Measurements from ENCODE around the gene ACVR1. TPM values are rescaled to one million over a fixed set of nuclear protein-coding genes. Genes with fewer than 3 reads are reported as not detected.
"Not testable (repeated sequence)": the region's sequence is repeated elsewhere in the genome, so short reads cannot be mapped to it uniquely, and the experiment has no call there.

ACVR1 gene
- total RNA-seq, 1 experiment from 2014 or later: 26.4 TPM

- ChIA-PET CTCF (no interaction called here), POLR2A (interaction anchor here (0.8 to 3.9 kb wide), 4 partner anchors 8 to 45 kb away, joined by 3 to 34 read pairs (median 4); partner anchors contain the start of gene ACVR1)
- intact Hi-C loops (cut with micrococcal nuclease): loop anchor here (2.0 kb wide), 1 partner anchor 45 kb away; no protein-coding TSS in a partner anchor
Observed at GRCh38 chr2:157830266-157830665, 45.9 kb downstream of the ACVR1 start.

DNA sequence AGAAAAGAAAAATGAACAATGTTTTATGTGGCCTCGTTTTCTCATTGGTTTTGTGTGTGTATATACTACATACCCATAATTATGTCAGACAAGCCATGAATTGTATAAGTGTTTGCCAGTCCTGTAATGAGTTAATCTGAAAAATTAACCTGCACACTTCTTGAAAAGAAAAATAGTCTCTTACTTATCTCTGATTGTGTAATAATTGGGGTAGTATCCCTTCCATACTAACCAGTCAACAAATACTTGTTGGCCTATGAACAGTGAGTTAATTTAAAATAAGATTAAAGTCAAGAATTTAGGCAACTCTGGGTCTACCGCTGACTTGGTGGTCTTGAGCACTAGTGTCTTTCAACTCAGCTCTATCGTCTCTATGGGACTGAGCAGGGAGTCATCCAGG, 48.8 kb downstream of the ACVR1 start:
- Mint-ChIP-seq H3K36me3 (ENCODE audit: insufficient read depth, unreplicated experiment) (peaks cover 28% of the 10 kb centered on the region), H3K27me3 (ENCODE audit: insufficient read depth, unreplicated experiment) (no peaks in the 10 kb centered on the region), H3K9me3 (ENCODE audit: unreplicated experiment) (no peaks in the 10 kb centered on the region), H3K27ac (ENCODE audit: low read depth, unreplicated experiment) (no peak overlapping the region), H3K4me1 (ENCODE audit: insufficient read depth, unreplicated experiment) (peaks cover 39% of the 10 kb centered on the region), H3K4me3 (ENCODE audit: unreplicated experiment) (no peak overlapping the region)
- ChIA-PET CTCF (no interaction called here), POLR2A (no interaction called here)
- DNase-seq (ENCODE audit: unreplicated experiment): no peak
- TF ChIP-seq, protein P1, sequence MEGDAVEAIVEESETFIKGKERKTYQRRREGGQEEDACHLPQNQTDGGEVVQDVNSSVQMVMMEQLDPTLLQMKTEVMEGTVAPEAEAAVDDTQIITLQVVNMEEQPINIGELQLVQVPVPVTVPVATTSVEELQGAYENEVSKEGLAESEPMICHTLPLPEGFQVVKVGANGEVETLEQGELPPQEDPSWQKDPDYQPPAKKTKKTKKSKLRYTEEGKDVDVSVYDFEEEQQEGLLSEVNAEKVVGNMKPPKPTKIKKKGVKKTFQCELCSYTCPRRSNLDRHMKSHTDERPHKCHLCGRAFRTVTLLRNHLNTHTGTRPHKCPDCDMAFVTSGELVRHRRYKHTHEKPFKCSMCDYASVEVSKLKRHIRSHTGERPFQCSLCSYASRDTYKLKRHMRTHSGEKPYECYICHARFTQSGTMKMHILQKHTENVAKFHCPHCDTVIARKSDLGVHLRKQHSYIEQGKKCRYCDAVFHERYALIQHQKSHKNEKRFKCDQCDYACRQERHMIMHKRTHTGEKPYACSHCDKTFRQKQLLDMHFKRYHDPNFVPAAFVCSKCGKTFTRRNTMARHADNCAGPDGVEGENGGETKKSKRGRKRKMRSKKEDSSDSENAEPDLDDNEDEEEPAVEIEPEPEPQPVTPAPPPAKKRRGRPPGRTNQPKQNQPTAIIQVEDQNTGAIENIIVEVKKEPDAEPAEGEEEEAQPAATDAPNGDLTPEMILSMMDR (IDR thresholded peaks at IDR 0.05; ENCODE audit: unreplicated experiment): no peak
- no TSS peak for BruUV-seq (replicated peaks)
- intact Hi-C loops (cut with micrococcal nuclease): no loop called here

More at GRCh38 chr2:157830266-157830665, 45.9 kb downstream of the ACVR1 start:
- no peak for DNase-seq (ENCODE audit: unreplicated experiment)
- H3K27me3 Mint-ChIP-seq (ENCODE audit: insufficient read depth, unreplicated experiment): no peaks in the 10 kb centered on the region
- TF ChIP-seq, protein P1 (IDR thresholded peaks at IDR 0.05; ENCODE audit: unreplicated experiment): no peak
- no peaks in the 10 kb centered on the region for H3K9me3 Mint-ChIP-seq (ENCODE audit: unreplicated experiment)
- peaks cover 21% of the 10 kb centered on the region for H3K36me3 Mint-ChIP-seq (ENCODE audit: insufficient read depth, unreplicated experiment)
- H3K4me3 Mint-ChIP-seq (ENCODE audit: unreplicated experiment): no peak overlapping the region
- peak overlapping the region; percentile 96 for H3K27ac Mint-ChIP-seq (ENCODE audit: low read depth, unreplicated experiment)
- peaks cover 30% of the 10 kb centered on the region for H3K4me1 Mint-ChIP-seq (ENCODE audit: insufficient read depth, unreplicated experiment)
- BruUV-seq (replicated peaks): no TSS peak

DNA sequence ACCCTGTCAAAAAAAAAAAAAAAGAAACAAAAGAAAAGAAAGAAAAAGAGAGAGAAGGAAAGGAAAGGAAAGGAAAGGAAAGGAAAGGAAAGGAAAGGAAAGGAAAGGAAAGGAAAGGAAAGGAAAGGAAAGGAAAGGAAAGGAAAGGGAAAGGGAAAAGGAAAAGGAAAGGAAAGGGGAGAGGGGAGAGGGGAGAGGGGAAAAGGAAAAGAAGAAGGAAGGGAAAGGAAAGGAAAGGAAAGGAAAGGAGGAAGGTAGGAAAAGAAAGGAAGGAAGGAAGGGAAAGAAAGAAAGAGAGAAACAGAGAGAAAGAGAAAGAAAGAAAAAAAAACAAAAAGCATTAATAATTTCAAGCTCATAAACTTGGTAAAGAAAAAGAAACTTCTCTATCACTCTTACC, 49.5 kb downstream of the ACVR1 start:
- DNase-seq (ENCODE audit: unreplicated experiment); H3K4me3 Mint-ChIP-seq (ENCODE audit: unreplicated experiment); POLR2A ChIA-PET; CTCF ChIA-PET; H3K27me3 Mint-ChIP-seq (ENCODE audit: insufficient read depth, unreplicated experiment); BruUV-seq (replicated peaks); intact Hi-C loops (cut with micrococcal nuclease); H3K9me3 Mint-ChIP-seq (ENCODE audit: unreplicated experiment): not testable (repeated sequence)
- H3K36me3 Mint-ChIP-seq (ENCODE audit: insufficient read depth, unreplicated experiment): peaks cover 28% of the 10 kb centered on the region
- peak overlapping the region; percentile 60 for H3K27ac Mint-ChIP-seq (ENCODE audit: low read depth, unreplicated experiment)
- H3K4me1 Mint-ChIP-seq (ENCODE audit: insufficient read depth, unreplicated experiment): peaks cover 34% of the 10 kb centered on the region

GRCh38 chr2:157825885-157826284, 50.2 kb downstream of the ACVR1 start:
- no TSS peak for BruUV-seq (replicated peaks)
- Mint-ChIP-seq H3K36me3 (ENCODE audit: insufficient read depth, unreplicated experiment) (peaks cover 28% of the 10 kb centered on the region), H3K27ac (ENCODE audit: low read depth, unreplicated experiment) (peak overlapping the region; percentile 60), H3K27me3 (ENCODE audit: insufficient read depth, unreplicated experiment) (no peaks in the 10 kb centered on the region), H3K4me3 (ENCODE audit: unreplicated experiment) (no peak overlapping the region), H3K4me1 (ENCODE audit: insufficient read depth, unreplicated experiment) (peaks cover 26% of the 10 kb centered on the region), H3K9me3 (ENCODE audit: unreplicated experiment) (no peaks in the 10 kb centered on the region)
- ChIA-PET CTCF (interaction anchor here (0.5 to 0.8 kb wide), 4 partner anchors 19 to 441 kb away, joined by 3 to 4 read pairs (median 3); no protein-coding TSS in a partner anchor), POLR2A (interaction anchor here (0.7 kb wide), 1 partner anchor 50 kb away, joined by 3 read pairs; the partner anchor contains the start of gene ACVR1)
- TF ChIP-seq, protein P1 (IDR thresholded peaks at IDR 0.05; ENCODE audit: unreplicated experiment): no peak
- intact Hi-C loops (cut with micrococcal nuclease): no loop called here
- DNase-seq (ENCODE audit: unreplicated experiment): peak; percentile 45

DNA sequence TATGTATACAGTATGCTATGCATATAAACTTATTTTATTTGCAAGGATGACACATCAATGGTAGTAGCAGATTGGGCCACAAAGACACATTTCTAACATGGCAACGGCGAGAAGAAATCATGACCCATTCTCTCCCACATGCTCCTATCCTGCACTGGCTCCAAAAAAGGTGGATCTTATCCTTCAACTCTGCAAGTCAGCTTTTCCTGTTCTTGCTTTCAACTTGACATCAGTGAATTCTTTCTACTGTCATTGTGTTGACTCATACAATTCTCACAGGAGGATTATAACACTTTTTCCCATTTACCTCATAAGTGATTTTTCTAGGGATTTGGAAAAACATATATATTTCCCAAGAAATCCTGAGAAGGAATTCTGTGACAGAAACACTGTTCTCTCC, 53.1 kb downstream of the ACVR1 start:
- Mint-ChIP-seq H3K27me3 (ENCODE audit: insufficient read depth, unreplicated experiment) (no peaks in the 10 kb centered on the region), H3K4me1 (ENCODE audit: insufficient read depth, unreplicated experiment) (peaks cover 18% of the 10 kb centered on the region), H3K36me3 (ENCODE audit: insufficient read depth, unreplicated experiment) (peaks cover 25% of the 10 kb centered on the region), H3K27ac (ENCODE audit: low read depth, unreplicated experiment) (no peak overlapping the region), H3K9me3 (ENCODE audit: unreplicated experiment) (no peaks in the 10 kb centered on the region), H3K4me3 (ENCODE audit: unreplicated experiment) (no peak overlapping the region)
- TF ChIP-seq, protein P1 (IDR thresholded peaks at IDR 0.05; ENCODE audit: unreplicated experiment): no peak
- ChIA-PET POLR2A (no interaction called here), CTCF (no interaction called here)
- intact Hi-C loops (cut with micrococcal nuclease): no loop called here
- no TSS peak for BruUV-seq (replicated peaks)
- no peak for DNase-seq (ENCODE audit: unreplicated experiment)

All from MCF 10A (cell line).